HG03064 (cell line): ENCODE results near the gene AKNAD1.
"Not testable (repeated sequence)": the region's sequence is repeated elsewhere in the genome, so short reads cannot be mapped to it uniquely, and the experiment has no call there.

Experiments
- ATAC-seq: cut with Tn5 transposase; IDR thresholded peaks from one replicate; pipeline ENCODE4 v1.9.1; 2021; ENCODE audit warnings: low read depth; ENCODE audit not compliant: unreplicated experiment

AKNAD1 gene

GRCh38 chr1:108792420-108792819, 64.5 kb downstream of the AKNAD1 start:
- ATAC-seq, result no peak

- no peak for ATAC-seq
Measured at GRCh38 chr1:108791790-108792189, 65.1 kb downstream of the AKNAD1 start.

GRCh38 chr1:108785880-108786279, 71.0 kb downstream of the AKNAD1 start:
- no peak for ATAC-seq

GRCh38 chr1:108785264-108785663, 71.6 kb downstream of the AKNAD1 start:
- ATAC-seq, result no peak

- not testable (repeated sequence) for ATAC-seq
Measured at GRCh38 chr1:108781575-108781944, 75.3 kb downstream of the AKNAD1 start.

GRCh38 chr1:108780937-108781574, 75.8 kb downstream of the AKNAD1 start:
- no peak for ATAC-seq

- ATAC-seq, result no peak
Measured at GRCh38 chr1:108779455-108779854, 77.4 kb downstream of the AKNAD1 start.

GRCh38 chr1:108777839-108778238, 79.1 kb downstream of the AKNAD1 start:
- no peak for ATAC-seq

- ATAC-seq, result no peak
Measured at GRCh38 chr1:108767708-108768107, 89.2 kb downstream of the AKNAD1 start.

GRCh38 chr1:108767115-108767514, 89.8 kb downstream of the AKNAD1 start:
- no peak for ATAC-seq
